Nephron progenitor cell (in vitro differentiated cells): ENCODE results near the gene OSBPL8.
"Not testable (repeated sequence)": the region's sequence is repeated elsewhere in the genome, so short reads cannot be mapped to it uniquely, and the experiment has no call there.

Source experiments
- DNase-seq: peaks from one replicate; pipeline ENCODE4 v3.0.0; 2021
- H3K27ac Mint-ChIP-seq: 2 replicates; pipeline ENCODE4 v1.8.0; 2021; ENCODE audit warnings: mild to moderate bottlenecking, moderate library complexity, mixed read lengths
- H3K27me3 Mint-ChIP-seq: 2 replicates; pipeline ENCODE4 v1.8.0; 2021; ENCODE audit warnings: mild to moderate bottlenecking, low read depth, mixed read lengths; ENCODE audit not compliant: poor library complexity
- H3K36me3 Mint-ChIP-seq: 2 replicates; pipeline ENCODE4 v1.8.0; 2021; ENCODE audit warnings: low read depth, mixed read lengths
- H3K4me1 Mint-ChIP-seq: 2 replicates; pipeline ENCODE4 v1.8.0; 2021; ENCODE audit warnings: mixed read lengths
- H3K4me3 Mint-ChIP-seq: 2 replicates; pipeline ENCODE4 v1.8.0; 2021; ENCODE audit warnings: mild to moderate bottlenecking, moderate library complexity, mixed read lengths
- H3K9me3 Mint-ChIP-seq: 2 replicates; pipeline ENCODE4 v1.8.0; 2021; ENCODE audit warnings: mild to moderate bottlenecking, moderate library complexity, mixed read lengths
- CTCF ChIP-seq: fragments of 200-600 bp; sonication (generic); IDR thresholded peaks from 2 replicates; pipeline ENCODE4 v1.5.0; 2021; ENCODE audit warnings: antibody characterized with exemption

OSBPL8 gene

DNA sequence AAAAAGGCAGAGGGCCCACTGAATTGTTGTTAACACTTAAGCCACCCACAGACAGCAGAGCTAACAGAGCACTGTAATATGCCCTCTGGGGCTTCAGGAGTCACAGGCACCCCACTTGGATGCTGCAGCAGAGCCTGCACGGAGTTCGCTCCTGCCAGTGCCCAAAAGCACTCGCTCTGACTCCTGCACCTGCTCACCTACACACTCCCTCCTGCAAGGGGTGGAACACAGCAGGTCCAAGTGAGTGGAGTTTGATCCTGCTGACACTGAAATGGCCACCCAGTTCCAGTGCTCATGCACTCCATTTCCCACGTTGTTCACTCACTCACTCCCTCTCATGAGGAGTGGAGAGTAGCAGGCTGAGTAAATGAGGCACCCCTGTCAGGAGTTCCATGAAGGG is 68.8 kb downstream of the OSBPL8 start:
- no peaks in the 10 kb centered on the region for H3K27me3 Mint-ChIP-seq
- H3K4me1 Mint-ChIP-seq: no peaks in the 10 kb centered on the region
- H3K4me3 Mint-ChIP-seq: no peak overlapping the region
- no peak for DNase-seq
- no peak for TF ChIP-seq CTCF
- peaks cover 82% of the 10 kb centered on the region for H3K36me3 Mint-ChIP-seq
- H3K9me3 Mint-ChIP-seq: peaks cover 32% of the 10 kb centered on the region
- H3K27ac Mint-ChIP-seq: no peak overlapping the region

DNA sequence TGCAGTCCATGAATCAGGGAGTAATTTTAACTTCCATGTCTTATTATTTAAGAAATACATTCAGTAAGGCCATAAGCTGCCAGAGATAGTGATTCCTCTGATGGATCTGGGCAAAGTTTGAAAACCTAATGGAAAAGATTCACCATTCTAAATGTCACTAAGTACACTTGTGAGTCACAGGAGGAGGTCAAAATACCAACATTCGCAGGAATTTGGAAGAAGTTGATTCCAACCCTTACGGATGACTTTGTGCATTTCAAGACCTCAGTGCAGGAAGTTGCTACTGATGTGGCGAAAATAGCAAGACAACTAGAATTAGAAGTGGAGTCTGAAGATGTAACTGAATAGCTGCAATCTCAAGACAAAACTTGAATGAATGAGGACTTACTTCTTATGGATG is 69.8 kb downstream of the OSBPL8 start:
- Mint-ChIP-seq H3K36me3 (peaks cover 72% of the 10 kb centered on the region), H3K27ac (no peak overlapping the region), H3K4me3 (no peak overlapping the region), H3K4me1 (no peaks in the 10 kb centered on the region), H3K9me3 (peaks cover 28% of the 10 kb centered on the region), H3K27me3 (no peaks in the 10 kb centered on the region)
- no peak for TF ChIP-seq CTCF
- no peak for DNase-seq

DNA sequence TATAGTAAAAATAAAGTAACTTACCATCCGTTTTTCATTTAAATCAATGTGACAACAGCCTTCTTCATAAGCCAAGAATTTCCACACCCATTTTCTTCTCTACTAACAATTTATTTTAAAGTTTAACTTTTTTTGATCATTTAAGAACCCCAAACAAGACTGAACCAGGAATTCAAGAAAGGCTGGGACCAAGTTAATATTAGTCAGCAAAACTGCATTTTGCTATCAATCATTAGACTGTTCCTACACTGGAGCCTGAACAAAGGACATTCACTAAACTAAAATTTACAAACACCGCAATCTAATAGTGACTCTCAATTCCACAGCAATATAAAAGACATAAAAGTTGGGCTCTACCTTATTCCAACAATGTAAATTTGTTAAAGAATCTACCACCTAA is 73.6 kb downstream of the OSBPL8 start:
- no peak overlapping the region for H3K4me3 Mint-ChIP-seq
- peaks cover 3% of the 10 kb centered on the region for H3K9me3 Mint-ChIP-seq
- no peak for TF ChIP-seq CTCF
- H3K4me1 Mint-ChIP-seq: no peaks in the 10 kb centered on the region
- no peaks in the 10 kb centered on the region for H3K27me3 Mint-ChIP-seq
- H3K27ac Mint-ChIP-seq: no peak overlapping the region
- DNase-seq: no peak
- peaks cover 60% of the 10 kb centered on the region for H3K36me3 Mint-ChIP-seq

GRCh38 chr12:76480796-76481195 is 78.8 kb downstream of the OSBPL8 start:
- peaks cover 43% of the 10 kb centered on the region for H3K36me3 Mint-ChIP-seq
- no peaks in the 10 kb centered on the region for H3K27me3 Mint-ChIP-seq
- H3K27ac Mint-ChIP-seq: peak overlapping the region; percentile 24
- DNase-seq: no peak
- no peak overlapping the region for H3K4me3 Mint-ChIP-seq
- TF ChIP-seq CTCF: no peak
- no peaks in the 10 kb centered on the region for H3K4me1 Mint-ChIP-seq
- peaks cover 4% of the 10 kb centered on the region for H3K9me3 Mint-ChIP-seq

- DNase-seq: no peak
- Mint-ChIP-seq H3K9me3 (peaks cover 9% of the 10 kb centered on the region), H3K4me1 (no peaks in the 10 kb centered on the region), H3K36me3 (peaks cover 37% of the 10 kb centered on the region), H3K27ac (no peak overlapping the region), H3K4me3 (no peak overlapping the region), H3K27me3 (no peaks in the 10 kb centered on the region)
- no peak for TF ChIP-seq CTCF
Observed at GRCh38 chr12:76478045-76478444, 81.5 kb downstream of the OSBPL8 start.

DNA sequence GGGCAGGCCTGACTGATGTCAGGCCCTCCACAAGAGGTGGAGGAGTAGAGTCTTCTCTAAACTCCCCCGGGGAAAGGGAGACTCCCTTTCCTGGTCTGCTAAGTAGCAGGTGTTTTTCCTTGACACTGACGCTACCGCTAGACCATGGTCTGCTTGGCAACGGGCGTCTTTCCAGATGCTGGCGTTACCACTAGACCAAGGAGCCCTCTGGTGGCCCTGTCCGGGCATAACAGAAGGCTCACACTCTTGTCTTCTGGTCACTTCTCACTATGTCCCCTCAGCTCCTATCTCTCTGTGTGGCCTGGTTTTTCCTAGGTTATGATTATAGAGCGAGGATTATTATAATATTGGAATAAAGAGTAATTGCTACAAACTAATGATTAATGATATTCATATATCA is 86.7 kb downstream of the OSBPL8 start:
- not testable (repeated sequence) for H3K36me3 Mint-ChIP-seq, H3K9me3 Mint-ChIP-seq, H3K4me3 Mint-ChIP-seq, H3K4me1 Mint-ChIP-seq, H3K27me3 Mint-ChIP-seq, DNase-seq, H3K27ac Mint-ChIP-seq

DNA sequence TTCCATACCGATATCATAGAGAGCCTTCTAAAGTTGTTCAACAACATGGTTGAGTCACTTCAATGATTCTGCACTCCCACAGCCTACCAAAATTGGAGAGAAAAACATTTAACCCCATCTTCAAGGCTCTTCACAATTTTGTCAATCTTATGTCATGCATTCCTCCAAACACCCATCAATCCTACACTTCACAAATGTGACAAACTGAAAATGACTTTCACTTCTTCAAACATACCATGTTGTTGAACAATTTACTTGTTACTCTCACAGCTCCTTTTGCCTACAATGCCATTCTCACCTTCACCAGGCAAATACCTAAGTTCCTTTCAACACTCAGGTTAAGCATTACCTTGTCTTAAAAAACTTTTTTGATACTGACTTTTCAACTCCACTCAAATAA is 88.0 kb downstream of the OSBPL8 start:
- Mint-ChIP-seq H3K9me3 (peaks cover 5% of the 10 kb centered on the region), H3K4me3 (no peak overlapping the region), H3K27ac (no peak overlapping the region), H3K4me1 (no peaks in the 10 kb centered on the region), H3K36me3 (peaks cover 13% of the 10 kb centered on the region), H3K27me3 (no peaks in the 10 kb centered on the region)
- no peak for TF ChIP-seq CTCF
- no peak for DNase-seq
